ENCODE measurements around the gene DDIT3.
A peak's percentile ranks its signal among the peaks of the same experiment; 100 is the strongest.
"Not testable (repeated sequence)": the region's sequence is repeated elsewhere in the genome, so short reads cannot be mapped to it uniquely, and the experiment has no call there.

Gene DDIT3

GRCh38 chr12:57520053-57520818, at the start of gene DDIT3:
TSS of gene DDIT3 (minus strand) at chr12:57520514. CDS start at chr12:57517406, 3,108 bp downstream.
- peak; percentile 92 for DNase-seq

GRCh38 chr12:57569858-57570257, 49.5 kb upstream of the DDIT3 start:
- no peak for DNase-seq

- DNase-seq, result no peak
Observed at GRCh38 chr12:57568838-57569237, 48.5 kb upstream of the DDIT3 start.

GRCh38 chr12:57564178-57564740, 43.9 kb upstream of the DDIT3 start:
- no peak for DNase-seq

GRCh38 chr12:57563358-57563757, 43.0 kb upstream of the DDIT3 start:
- DNase-seq, result no peak

- DNase-seq, result not testable (repeated sequence)
Observed at GRCh38 chr12:57561117-57561516, 40.8 kb upstream of the DDIT3 start.

GRCh38 chr12:57560516-57560915, 40.2 kb upstream of the DDIT3 start:
- DNase-seq, result no peak

GRCh38 chr12:57558864-57559263, 38.5 kb upstream of the DDIT3 start:
- no peak for DNase-seq

GRCh38 chr12:57554897-57555296, 34.6 kb upstream of the DDIT3 start:
- DNase-seq, result no peak

GRCh38 chr12:57554453-57554852, 34.1 kb upstream of the DDIT3 start:
- DNase-seq, result no peak

- DNase-seq, result no peak
Observed at GRCh38 chr12:57553343-57554202, 33.3 kb upstream of the DDIT3 start.

GRCh38 chr12:57552835-57553313, 32.6 kb upstream of the DDIT3 start:
- DNase-seq, result no peak

GRCh38 chr12:57552306-57552651, 32.0 kb upstream of the DDIT3 start:
- DNase-seq, result no peak

GRCh38 chr12:57551637-57552305, 31.5 kb upstream of the DDIT3 start:
- no peak for DNase-seq

- DNase-seq, result no peak
Observed at GRCh38 chr12:57550641-57551549, 30.6 kb upstream of the DDIT3 start.

- peak; percentile 31 for DNase-seq
Observed at GRCh38 chr12:57549909-57550640, 29.8 kb upstream of the DDIT3 start, which contains the start of gene KIF5A. TSS of gene KIF5A (plus strand) at chr12:57550044. CDS start at chr12:57550272, 228 bp downstream.

GRCh38 chr12:57549203-57549908, 29.0 kb upstream of the DDIT3 start:
- no peak for DNase-seq

GRCh38 chr12:57548488-57548887, 28.2 kb upstream of the DDIT3 start:
- no peak for DNase-seq

- no peak for DNase-seq
Observed at GRCh38 chr12:57548013-57548315, 27.6 kb upstream of the DDIT3 start.

- DNase-seq, result no peak
Observed at GRCh38 chr12:57547288-57548012, 27.1 kb upstream of the DDIT3 start.

All from NCI-H1105 treated with DMSO at 0.1 percent for 48 hours (cell line).